Left renal pelvis (tissue), 4 donors: ENCODE data around the gene SNCB. TPM values are rescaled to one million over a fixed set of nuclear protein-coding genes. Genes with fewer than 3 reads are reported as not detected.
A peak's percentile ranks its signal among the peaks of the same experiment; 100 is the strongest.

ENCODE experiments used
- DNase-seq, 4 donors: peaks; one replicate each; pipeline ENCODE4 v3.0.0-alpha.2; 2013; ENCODE audit warnings: low read depth in 4 of 4, low spot score in 3 of 4
- polyA plus RNA-seq, 4 donors: library from polyadenylated mRNA; unstranded; fragments of 120-200 nt; gene quantifications; one replicate each; pipeline ENCODE4 v1.2.1, GENCODE V29; 2013; ENCODE audit not compliant: insufficient read length in 4 of 4

Gene SNCB
- polyA plus RNA-seq, result under 1 TPM in 1 of 4 donors, not detected in 3; 0.10 TPM

- peak in 1 of 4 donors; percentile 33 for DNase-seq
These were observed at the start of gene SNCB, which contains the start of gene EIF4E1B for GRCh38 chr5:176629853-176630680. SNCB (minus strand) TSS chr5:176630534; CDS start chr5:176629654, 880 bp downstream. EIF4E1B (plus strand) TSS chr5:176630675; CDS start chr5:176642788, 12,113 bp downstream.

DNA sequence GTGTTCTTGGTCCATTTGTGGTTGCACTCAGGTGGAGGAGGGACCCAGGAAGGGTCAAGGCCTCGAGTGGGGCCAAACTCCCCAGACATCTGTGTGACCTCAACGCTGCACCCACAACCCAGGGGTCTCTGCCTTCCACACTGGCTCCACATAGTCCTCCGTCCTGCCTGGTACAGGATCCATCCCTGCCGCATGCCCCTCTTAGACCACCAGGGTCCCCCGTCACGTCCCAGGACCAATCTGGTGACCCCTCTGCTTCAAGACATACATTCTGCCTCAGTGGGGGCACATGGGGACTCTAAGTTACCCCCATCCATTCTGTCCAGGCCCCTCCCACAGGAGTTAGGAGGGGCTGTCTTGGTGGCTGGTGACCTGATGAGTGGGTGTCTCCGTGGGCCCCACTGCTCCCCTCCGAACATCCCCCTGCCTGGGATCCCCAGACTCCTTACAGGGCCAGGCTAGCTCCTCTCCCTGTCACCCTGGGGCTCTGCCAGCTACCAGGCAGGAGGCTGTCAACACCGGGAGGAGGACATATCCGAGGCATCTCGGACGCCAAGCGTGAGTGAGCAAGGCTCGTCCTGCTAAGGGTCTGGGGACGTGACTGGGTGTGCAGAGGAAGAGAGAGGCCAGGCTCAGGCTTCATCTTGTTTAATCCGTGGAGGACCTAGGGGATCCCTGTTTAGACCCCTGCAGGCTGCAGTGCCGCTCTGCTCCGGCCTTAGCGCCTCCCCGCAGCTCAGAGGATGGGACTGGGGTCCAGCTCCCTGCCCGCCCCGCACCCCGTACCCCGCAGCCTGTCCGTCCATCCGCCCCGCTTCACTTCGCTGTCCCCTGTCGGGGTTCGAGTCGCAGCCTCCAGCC lies 49.3 kb upstream of the SNCB start:
- DNase-seq, result no peak

DNA sequence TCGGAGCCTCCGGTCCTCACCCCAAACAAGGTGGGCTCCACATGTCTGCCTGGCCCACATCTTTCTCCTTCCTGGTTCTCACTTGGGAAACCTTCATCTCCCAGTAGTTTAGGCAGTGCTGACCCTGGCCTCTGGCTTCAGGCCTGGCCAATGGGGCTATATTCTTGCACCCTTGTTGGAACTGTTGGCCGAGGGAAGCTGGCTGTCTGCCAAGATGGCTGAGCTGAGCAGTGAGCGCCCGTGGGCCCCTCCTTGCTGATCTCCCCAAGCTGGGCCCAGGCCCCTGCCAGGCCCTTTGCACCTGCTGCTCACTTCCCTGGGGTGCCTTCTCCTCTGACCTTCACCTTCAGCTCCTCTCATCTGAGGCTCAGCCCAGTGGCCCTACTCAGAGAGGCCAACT lies 48.2 kb upstream of the SNCB start:
- no peak for DNase-seq

DNA sequence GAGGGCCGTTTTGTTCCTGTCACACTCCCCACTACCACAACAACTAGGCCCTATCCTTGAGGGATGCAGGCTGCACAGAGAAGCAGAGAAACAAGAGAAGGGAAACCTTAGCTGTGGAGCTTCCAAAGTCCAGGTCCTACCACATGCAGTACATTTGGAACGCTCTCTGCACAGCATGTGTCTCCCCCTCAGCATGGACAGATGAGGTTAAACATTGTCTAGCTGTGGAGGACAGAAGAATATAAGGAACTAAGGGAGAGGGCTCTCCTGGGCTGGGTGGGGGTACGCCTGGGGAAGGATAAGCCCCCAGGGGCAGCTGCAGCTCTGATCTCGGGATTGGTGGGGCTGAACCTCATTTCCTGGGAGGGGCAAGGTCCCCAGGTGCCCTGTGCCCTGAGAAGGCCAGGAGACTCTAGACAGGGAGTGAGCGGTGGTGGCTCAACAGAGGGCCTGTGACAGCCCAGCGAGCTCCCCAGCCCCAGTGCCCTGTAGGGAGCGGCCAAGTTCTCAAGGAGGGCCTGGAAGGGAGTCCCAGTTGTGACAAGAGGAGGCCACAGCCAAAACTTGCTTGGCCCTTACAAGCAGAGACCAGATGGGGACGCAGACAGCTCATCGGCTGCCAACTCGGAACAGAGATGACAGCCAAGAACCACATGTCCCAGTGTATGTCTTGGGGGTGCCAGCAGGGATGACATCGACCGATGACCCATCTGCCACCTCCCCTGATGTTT lies 47.0 kb upstream of the SNCB start:
- DNase-seq, result no peak

DNA sequence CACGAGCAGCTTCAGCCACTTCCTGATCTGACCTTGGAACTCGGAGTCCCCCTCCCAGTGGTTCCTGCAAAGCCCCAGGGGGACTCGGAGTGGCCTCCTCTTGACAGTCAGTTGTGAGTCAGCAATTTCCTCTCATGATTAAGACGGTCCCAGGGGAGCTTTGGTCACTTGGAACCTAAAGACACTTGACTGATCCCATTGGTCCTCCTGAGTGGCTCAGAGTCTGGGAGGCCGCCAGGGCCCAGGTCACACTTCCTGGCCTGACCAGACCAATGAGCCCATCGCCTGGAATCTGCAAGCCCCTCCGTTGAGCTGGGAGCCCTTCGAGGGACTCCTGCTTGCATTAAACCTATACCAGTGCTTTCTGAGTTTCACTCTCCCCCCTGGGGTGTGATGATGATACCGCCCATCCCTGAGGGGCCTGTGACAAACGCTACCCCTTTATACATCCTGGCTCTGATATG lies 46.1 kb upstream of the SNCB start:
- DNase-seq, result no peak

DNA sequence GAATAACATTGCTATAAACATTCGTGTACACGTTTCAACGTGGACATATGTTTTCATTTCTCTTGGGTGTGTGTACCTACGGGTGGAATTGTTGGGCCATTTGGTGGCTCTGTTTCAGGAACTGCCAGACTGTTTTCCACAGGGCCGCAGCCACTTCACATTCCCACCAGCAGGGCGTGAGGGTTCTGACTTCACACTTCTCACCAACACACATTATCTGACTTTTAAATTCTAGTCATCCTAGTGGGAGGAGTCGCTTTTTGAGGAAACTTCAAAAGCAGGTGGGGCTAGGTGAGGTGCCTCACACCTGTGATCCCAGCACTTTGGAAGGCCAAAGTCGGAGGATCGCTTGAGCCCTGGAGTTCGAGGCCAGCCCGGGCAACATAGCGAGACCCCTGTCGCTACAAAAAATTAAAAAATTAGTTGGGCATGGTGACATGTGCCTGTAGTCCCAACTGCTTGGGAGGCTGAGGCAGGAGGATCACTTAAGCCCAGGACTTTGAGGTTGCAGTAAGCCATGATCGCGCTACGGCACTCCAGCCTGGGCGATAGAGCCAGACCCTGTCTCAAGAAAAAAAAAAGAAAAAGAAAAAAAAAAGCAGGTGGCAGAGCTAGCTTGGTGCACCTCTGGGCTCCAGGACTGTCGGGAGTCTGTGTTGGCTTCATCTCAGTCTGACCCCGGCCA lies 45.5 kb upstream of the SNCB start:
- no peak for DNase-seq

DNA sequence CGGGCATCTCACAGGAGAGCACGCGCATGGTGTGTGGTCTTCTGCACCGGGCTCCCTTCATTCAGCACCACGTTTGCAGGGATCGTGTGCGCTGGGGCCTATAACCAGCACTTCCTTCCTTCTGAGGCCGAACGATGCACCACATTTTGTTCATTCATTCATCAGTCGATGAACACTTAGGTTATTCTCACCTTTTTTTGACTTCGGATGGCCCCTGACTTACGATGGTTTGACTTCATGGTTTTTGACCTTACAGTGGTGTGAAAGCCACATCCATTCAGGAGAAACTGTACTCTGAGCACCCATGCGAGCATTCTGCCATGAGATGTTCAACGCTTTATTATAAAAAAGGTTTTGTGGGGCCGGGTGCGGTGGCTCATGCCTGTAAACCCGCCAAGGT lies 44.5 kb upstream of the SNCB start:
- DNase-seq, result no peak

DNA sequence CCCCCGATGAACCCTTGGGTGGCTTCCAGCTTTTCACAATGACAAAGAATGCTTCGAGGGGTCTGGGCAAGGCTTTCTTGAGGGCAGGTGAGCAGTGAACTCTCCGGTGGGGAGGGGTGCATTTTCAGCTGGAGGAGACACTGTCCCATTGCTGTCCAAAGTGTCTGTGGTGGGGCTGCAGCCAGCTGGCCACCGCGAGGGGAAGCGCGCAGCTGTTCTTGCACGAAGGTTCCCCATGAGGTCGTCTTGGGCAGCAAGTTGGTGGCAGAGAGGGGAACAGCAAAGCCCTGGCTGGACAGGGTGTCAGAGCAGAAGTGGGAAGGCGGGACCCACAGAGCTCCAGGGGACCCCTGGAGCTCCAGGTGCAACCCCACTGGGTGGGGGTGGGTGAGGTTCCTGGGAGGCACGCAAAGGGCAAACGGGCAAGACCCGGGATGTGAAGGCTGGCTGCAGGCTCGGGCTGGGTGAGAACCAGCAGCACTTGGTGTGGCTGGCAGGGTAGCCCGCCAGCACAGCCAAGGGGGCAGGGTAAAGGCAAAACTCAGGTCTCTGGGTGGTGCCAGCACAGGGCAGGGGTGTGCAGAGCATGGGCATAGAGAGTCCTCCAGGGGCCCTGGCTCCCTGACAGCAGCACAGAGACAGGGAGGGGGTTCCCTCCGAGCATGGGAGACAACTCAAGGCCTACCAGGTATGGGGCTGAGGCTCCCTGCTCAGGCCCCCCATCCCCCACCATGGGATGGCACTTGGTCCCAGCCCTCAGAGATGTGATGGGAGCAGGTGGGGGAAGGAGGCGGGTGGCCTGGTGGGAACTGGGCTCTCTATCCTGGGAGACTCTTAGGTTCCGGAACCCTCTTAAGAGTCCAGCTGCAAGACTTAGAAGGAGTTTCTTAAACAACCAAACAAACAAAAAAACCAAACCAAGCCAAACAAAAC lies 43.6 kb upstream of the SNCB start:
- no peak for DNase-seq

- DNase-seq, result no peak
These were observed 41.8 kb upstream of the SNCB start for GRCh38 chr5:176671890-176672747.

DNA sequence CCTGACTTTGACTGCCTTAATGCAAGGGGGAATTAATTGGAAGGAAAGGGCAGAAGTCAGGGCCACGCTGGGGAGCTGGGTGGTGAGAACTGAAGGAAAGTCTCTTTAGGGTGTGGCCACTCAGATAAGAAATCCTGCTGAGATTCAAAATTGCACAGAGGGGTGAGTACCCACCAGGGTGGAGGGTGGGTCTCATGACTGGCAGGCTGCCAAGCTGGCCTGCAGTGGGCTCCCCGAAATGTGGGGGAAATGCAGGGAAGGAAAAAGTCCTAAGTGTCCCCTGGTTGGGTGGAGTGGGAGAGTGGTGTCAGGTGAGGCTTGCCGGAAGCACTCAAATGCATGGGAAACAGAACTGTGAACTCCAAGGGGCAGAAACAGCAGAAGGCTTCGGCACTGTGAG lies 41.1 kb upstream of the SNCB start:
- no peak for DNase-seq

DNA sequence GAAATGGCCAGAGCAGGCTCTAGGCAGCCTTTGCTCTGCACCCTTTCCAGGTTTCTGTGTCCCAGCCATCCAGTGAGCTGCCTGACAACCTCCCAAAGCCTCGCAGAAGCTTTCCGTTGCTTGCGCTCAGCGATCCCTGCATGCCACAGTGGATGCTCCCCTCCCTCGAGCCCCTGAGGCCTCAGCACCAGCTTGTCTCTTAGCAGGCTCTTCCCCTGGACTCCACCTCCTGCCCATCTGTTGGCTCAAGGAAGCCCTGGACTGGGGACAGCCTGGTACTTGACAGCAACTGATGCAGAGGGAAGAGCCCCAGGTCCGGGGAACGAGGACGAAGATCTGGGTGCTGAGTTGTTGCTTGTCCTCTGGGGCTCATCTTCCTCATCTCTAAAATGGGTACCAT lies 40.1 kb upstream of the SNCB start:
- no peak for DNase-seq

GRCh38 chr5:176667637-176668036 lies 37.3 kb upstream of the SNCB start:
- no peak for DNase-seq

DNA sequence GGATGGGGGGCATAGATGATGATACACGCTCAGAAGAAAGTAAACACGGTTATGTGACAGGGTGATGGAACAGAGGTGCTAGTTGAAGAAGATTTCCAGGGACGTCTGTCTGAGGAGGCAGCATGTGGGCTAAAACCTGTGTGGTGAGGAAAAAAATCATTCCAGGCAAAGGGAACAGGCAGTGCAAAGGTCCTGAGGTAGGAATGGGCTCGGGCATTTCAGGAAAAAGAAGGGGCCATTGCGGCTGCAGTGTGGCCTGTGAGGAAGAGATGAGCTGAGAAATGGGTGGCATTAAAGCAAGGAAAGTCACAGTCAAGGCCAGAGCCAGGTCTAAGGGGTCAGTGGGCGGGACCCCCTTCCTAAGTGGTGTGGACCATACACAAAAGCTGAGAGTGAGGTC lies 35.2 kb upstream of the SNCB start:
- no peak for DNase-seq

DNA sequence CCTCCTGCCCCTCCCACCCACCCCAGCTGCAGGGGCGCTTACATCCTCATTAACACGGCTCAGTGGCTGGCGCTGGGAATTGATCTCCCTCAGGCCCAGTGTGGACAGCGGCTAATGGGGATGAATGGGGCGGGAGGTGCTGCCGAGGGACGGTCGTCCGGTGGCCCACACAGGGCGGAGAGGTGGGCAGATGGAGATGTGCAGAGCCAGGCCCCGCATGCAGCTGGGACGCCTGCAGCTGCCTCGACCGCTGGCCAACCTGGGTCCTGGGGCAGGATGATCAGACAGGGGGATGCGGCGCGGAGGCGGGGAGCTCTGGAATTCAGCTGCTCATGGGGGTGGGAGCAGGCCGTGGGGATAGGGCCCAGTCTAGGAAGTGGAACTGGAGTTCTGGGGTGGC lies 34.6 kb upstream of the SNCB start:
- no peak for DNase-seq

GRCh38 chr5:176664479-176664878 lies 34.1 kb upstream of the SNCB start:
- no peak for DNase-seq

GRCh38 chr5:176663566-176663965 lies 33.2 kb upstream of the SNCB start:
- no peak for DNase-seq

- no peak for DNase-seq
These were observed 32.3 kb upstream of the SNCB start for GRCh38 chr5:176662371-176663333.
